HEK293T (cell line): ENCODE data around the gene SPATA20.

Experiments used
- ARNT ChIP-seq: fragments of 450-650 bp; IDR thresholded peaks from 2 replicates; pipeline ENCODE4 v1.6.1; 2017; ENCODE audit warnings: mild to moderate bottlenecking
- BHLHE40 ChIP-seq: fragments of 450-650 bp; IDR thresholded peaks from 2 replicates; pipeline ENCODE4 v1.6.1; 2016; ENCODE audit warnings: mild to moderate bottlenecking, moderate library complexity, borderline replicate concordance
- CTBP1 ChIP-seq: fragments of 450-650 bp; IDR thresholded peaks from 2 replicates; pipeline ENCODE4 v1.6.1; 2016; ENCODE audit warnings: borderline replicate concordance
- ELF4 ChIP-seq: fragments of 450-650 bp; IDR thresholded peaks from 2 replicates; pipeline ENCODE4 v1.6.1; 2017; ENCODE audit warnings: antibody characterized with exemption
- FOXK2 ChIP-seq: fragments of 450-650 bp; IDR thresholded peaks from 2 replicates; pipeline ENCODE4 v1.6.1; 2016; ENCODE audit warnings: mild to moderate bottlenecking
- FOXM1 ChIP-seq: fragments of 450-650 bp; IDR thresholded peaks from 2 replicates; pipeline ENCODE4 v1.6.1; 2017; ENCODE audit warnings: mild to moderate bottlenecking, borderline replicate concordance
- HDGF ChIP-seq: fragments of 450-650 bp; IDR thresholded peaks from 2 replicates; pipeline ENCODE4 v1.6.1; 2017; ENCODE audit warnings: antibody characterized with exemption, borderline replicate concordance
- L3MBTL2 ChIP-seq: fragments of 450-650 bp; conservative IDR thresholded peaks from 2 replicates; pipeline ENCODE4 v1.6.1; 2016; ENCODE audit warnings: mild to moderate bottlenecking
- NFRKB ChIP-seq: fragments of 450-650 bp; IDR thresholded peaks from 2 replicates; pipeline ENCODE4 v1.6.1; 2016; ENCODE audit warnings: mild to moderate bottlenecking, moderate library complexity
- SP1 ChIP-seq: fragments of 450-650 bp; IDR thresholded peaks from 2 replicates; pipeline ENCODE4 v1.6.1; 2017
- SUZ12 ChIP-seq: fragments of 450-650 bp; IDR thresholded peaks from 2 replicates; pipeline ENCODE4 v1.6.1; 2016; ENCODE audit warnings: mild to moderate bottlenecking
- TARDBP ChIP-seq: fragments of 450-650 bp; IDR thresholded peaks from 2 replicates; pipeline ENCODE4 v1.6.1; 2016
- ZNF384 ChIP-seq: fragments of 450-650 bp; IDR thresholded peaks from 2 replicates; pipeline ENCODE4 v1.6.1; 2016
- TF ChIP-seq, protein P1 (sequence below): fragments of 450-650 bp; IDR thresholded peaks from 2 replicates; pipeline ENCODE4 v1.6.1; 2016

DNA sequence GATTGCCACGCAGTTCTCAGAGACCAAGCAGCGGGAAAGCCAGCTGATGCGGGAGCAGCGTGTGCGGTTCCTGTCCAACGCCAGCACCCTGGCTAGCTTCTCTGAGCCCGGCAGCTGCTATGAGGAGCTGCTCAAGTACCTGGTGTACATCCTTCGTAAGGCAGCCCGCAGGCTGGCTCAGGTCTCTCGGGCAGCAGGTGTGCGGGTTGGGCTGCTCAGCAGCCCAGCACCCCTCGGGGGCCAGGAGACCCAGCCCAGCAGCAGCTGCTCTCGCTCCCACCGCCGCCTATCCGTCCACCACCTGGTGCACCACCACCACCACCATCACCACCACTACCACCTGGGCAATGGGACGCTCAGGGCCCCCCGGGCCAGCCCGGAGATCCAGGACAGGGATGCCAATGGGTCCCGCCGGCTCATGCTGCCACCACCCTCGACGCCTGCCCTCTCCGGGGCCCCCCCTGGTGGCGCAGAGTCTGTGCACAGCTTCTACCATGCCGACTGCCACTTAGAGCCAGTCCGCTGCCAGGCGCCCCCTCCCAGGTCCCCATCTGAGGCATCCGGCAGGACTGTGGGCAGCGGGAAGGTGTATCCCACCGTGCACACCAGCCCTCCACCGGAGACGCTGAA is 28.7 kb downstream of the SPATA20 start:
- TF ChIP-seq HDGF (no peak), ZNF384 (no peak), NFRKB (no peak), TARDBP (no peak), L3MBTL2 (no peak), SP1 (no peak), CTBP1 (no peak), ARNT (no peak), FOXM1 (no peak), ELF4 (no peak), BHLHE40 (no peak), SUZ12 (no peak), FOXK2 (no peak)
- TF ChIP-seq, protein P1, sequence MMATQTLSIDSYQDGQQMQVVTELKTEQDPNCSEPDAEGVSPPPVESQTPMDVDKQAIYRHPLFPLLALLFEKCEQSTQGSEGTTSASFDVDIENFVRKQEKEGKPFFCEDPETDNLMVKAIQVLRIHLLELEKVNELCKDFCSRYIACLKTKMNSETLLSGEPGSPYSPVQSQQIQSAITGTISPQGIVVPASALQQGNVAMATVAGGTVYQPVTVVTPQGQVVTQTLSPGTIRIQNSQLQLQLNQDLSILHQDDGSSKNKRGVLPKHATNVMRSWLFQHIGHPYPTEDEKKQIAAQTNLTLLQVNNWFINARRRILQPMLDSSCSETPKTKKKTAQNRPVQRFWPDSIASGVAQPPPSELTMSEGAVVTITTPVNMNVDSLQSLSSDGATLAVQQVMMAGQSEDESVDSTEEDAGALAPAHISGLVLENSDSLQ = no peak
